Heart right ventricle (tissue), 16 donors: ENCODE results near the gene ANKRD33B. TPM values are rescaled to one million over a fixed set of nuclear protein-coding genes. Genes with fewer than 3 reads are reported as not detected.

Experiments
- ATAC-seq, 8 donors: fragments of 200-7000 bp; cut with Tn5 transposase; one replicate each; pipeline ENCODE4 v1.9.1; 2020; ENCODE audit warnings: mild to moderate bottlenecking in 8 of 8, moderate library complexity in 8 of 8, moderate number of reproducible peaks in 1 of 8
- DNase-seq, 2 donors: peaks; one replicate each; pipeline ENCODE4 v3.0.0-alpha.2; 2020
- H3K27ac ChIP-seq, 10 donors: fragments of 200-600 bp; sonication (generic) in 2 of 10; one replicate each; pipeline versions ENCODE4 v1.5.0 to v1.8.0; 2020 to 2022; ENCODE audit warnings: mild to moderate bottlenecking in 3 of 10
- H3K27me3 ChIP-seq, 7 donors: fragments of 200-600 bp; one replicate each; pipeline ENCODE4 v1.8.0; 2021 to 2022; ENCODE audit warnings: mild to moderate bottlenecking in 2 of 7
- H3K36me3 ChIP-seq, 9 donors: fragments of 200-600 bp; sonication (generic) in 1 of 9; one replicate each; pipeline versions ENCODE4 v1.5.0 to v1.8.0; 2020 to 2022; ENCODE audit warnings: mild to moderate bottlenecking in 2 of 9
- H3K4me1 ChIP-seq, 9 donors: fragments of 200-600 bp; sonication (generic) in 1 of 9; one replicate each; pipeline versions ENCODE4 v1.5.0 to v1.8.0; 2020 to 2022; ENCODE audit warnings: mild to moderate bottlenecking in 4 of 9
- H3K4me3 ChIP-seq, 10 donors: fragments of 200-600 bp; sonication (generic) in 2 of 10; one replicate each; pipeline versions ENCODE4 v1.5.0 to v1.8.0; 2020 to 2022; ENCODE audit warnings: mild to moderate bottlenecking in 7 of 10, moderate library complexity in 2 of 10
- H3K9me3 ChIP-seq, 11 donors: fragments of 200-600 bp in 10 of 11; sonication (generic) in 2 of 11; one replicate each; pipeline versions ENCODE4 v1.5.0 to v1.8.0; 2013 to 2022; ENCODE audit warnings: mild to moderate bottlenecking in 2 of 11, control low read depth in 1 of 11, moderate library complexity in 1 of 11
- CTCF ChIP-seq, 9 donors: fragments of 200-600 bp; sonication (generic) in 2 of 9; IDR thresholded peaks; one replicate each; pipeline versions ENCODE4 v1.5.0 to v1.8.0; 2021 to 2022; ENCODE audit warnings: antibody characterized with exemption in 9 of 9, mild to moderate bottlenecking in 5 of 9, moderate library complexity in 1 of 9
- WGBS, 2 donors: extraction: QIAGEN DNeasy Blood & Tissue Kit; methylation state at CpG; one replicate each; pipeline ENCODE4 v1.1.7; 2013; ENCODE audit warnings: inconsistent platforms in 1 of 2; 5-methylcytosine and 5-hydroxymethylcytosine counted together
- intact Hi-C, 10 donors: fragments of 100-400 bp; cut with DNase I; formaldehyde crosslinking; loops; one replicate each; pipeline versions ENCODE4 v1.11.1 to v1.14.2; 2022
- polyA plus RNA-seq, 2 donors: library from polyadenylated mRNA; stranded (reverse); fragments of 200-250 nt; gene quantifications; one replicate each; pipeline ENCODE4 v1.2.3, GENCODE V29; 2013
- total RNA-seq, 10 donors: library from RNA; stranded (reverse); fragmentation: NEBNext Ultra II Directional in 3 of 10; extraction: Animal tissue kit (Norgen Biotek cat#: 25700) in 3 of 10; gene quantifications; one replicate each; pipeline versions ENCODE4 v1.2.1 to v1.2.4, GENCODE V29; 2021 to 2023
- donor health status: Arrhythmogenic right ventricular cardiomyopathy.
- donor health status: ischemic (EF 13 %, LVEDD 7.1; RV severe dilation, severe dysfunction).
- donor health status: healthy with polysubstance abuse.
- donor health status: DM: no; HTN: yes; CAD: no.
- donor health status: DM: no; HTN: no; CAD: no.
- donor health status: ischemic (EF 25% LVEDD 6.9; RV normal size, moderate dysfunction).
- donor health status: ischemic (EF 25% LVEDD 5.7; RV mildly dilated, moderate dysfunction).
- donor health status: healthy.
- donor health status: DM: yes; HTN: yes; CAD: no.
- donor health status: Ischemic cardiomyopathy.
- donor health status: ischemic (EF 35%, LVEDD 5.7; RV mildly dilated, moderate dysfunction).
- donor health status: nonischemic (EF 11% LVEDD 7.7; RV severe dilation, severe dysfunction).
- donor health status: DM: yes; HTN: yes; CAD: no.
- donor health status: PGD.
- donor health status: ischemic (EF 29% LVEDD 5.4; RV normal size, mild dysfunction).
- donor health status: nonischemic (EF 23%, LVEDD 6.1; RV moderate dilation, normal function).

The ANKRD33B gene
- total and polyA plus RNA-seq, 12 donors, result 0.46 to 33.0 (median 13.3) TPM

GRCh38 chr5:10528827-10529226 is 35.0 kb upstream of the ANKRD33B start:
- intact Hi-C loops, result no loop called here
- WGBS, 2 donors, result 93 to 96% methylated on average over 1 of the region's 1 CpG
- no peak for TF ChIP-seq CTCF (IDR thresholded peaks at IDR 0.05)

GRCh38 chr5:10530601-10531320 is 33.1 kb upstream of the ANKRD33B start:
- ATAC-seq (no peak), DNase-seq (no peak)
- Histone ChIP-seq H3K27ac (no peak overlapping the region), H3K36me3 (no peaks in the 10 kb centered on the region), H3K9me3 (no peaks in the 10 kb centered on the region), H3K4me1 (peaks cover 0 to 11% (median 0%) of the 10 kb centered on the region in 9 donors), H3K4me3 (no peak overlapping the region), H3K27me3 (peaks cover 0 to 3% (median 0%) of the 10 kb centered on the region in 7 donors)
- intact Hi-C loops, result no loop called here
- 84 to 93% methylated on average over 11 of the region's 11 CpGs for WGBS, 2 donors
- TF ChIP-seq CTCF (IDR thresholded peaks at IDR 0.05), result no peak

More at GRCh38 chr5:10528827-10529226, 35.0 kb upstream of the ANKRD33B start:
- DNase-seq (no peak), ATAC-seq (no peak)
- Histone ChIP-seq H3K27me3 (peaks cover 0 to 3% (median 0%) of the 10 kb centered on the region in 7 donors), H3K4me3 (no peak overlapping the region), H3K27ac (no peak overlapping the region), H3K4me1 (peaks cover 0 to 14% (median 0%) of the 10 kb centered on the region in 9 donors), H3K36me3 (no peaks in the 10 kb centered on the region), H3K9me3 (no peaks in the 10 kb centered on the region)

GRCh38 chr5:10532421-10532820 is 31.4 kb upstream of the ANKRD33B start:
- TF ChIP-seq CTCF (IDR thresholded peaks at IDR 0.05), result no peak

GRCh38 chr5:10533226-10533625 is 30.6 kb upstream of the ANKRD33B start:
- WGBS, 2 donors, result 14 to 22% methylated on average over 17 of the region's 17 CpGs
- DNase-seq, result peak; percentile 25 to 33
- no peak for TF ChIP-seq CTCF (IDR thresholded peaks at IDR 0.05)
- intact Hi-C loops, result no loop called here
- Histone ChIP-seq H3K27me3 (peaks cover 0 to 3% (median 0%) of the 10 kb centered on the region in 7 donors), H3K36me3 (no peaks in the 10 kb centered on the region), H3K9me3 (no peaks in the 10 kb centered on the region), H3K4me3 (peak overlapping the region in 1 of 10 donors; percentile 7), H3K4me1 (peaks cover 0 to 26% (median 15%) of the 10 kb centered on the region in 9 donors), H3K27ac (peak overlapping the region in 1 of 10 donors; percentile 43)
- peak in 7 of 8 donors; percentile 39 to 84 (median 67) for ATAC-seq

More at GRCh38 chr5:10532421-10532820, 31.4 kb upstream of the ANKRD33B start:
- no peak overlapping the region for H3K27ac ChIP-seq
- no peaks in the 10 kb centered on the region for H3K9me3 ChIP-seq
- H3K36me3 ChIP-seq, result no peaks in the 10 kb centered on the region
- intact Hi-C loops, result no loop called here
- 96 to 98% methylated on average over 3 of the region's 3 CpGs for WGBS, 2 donors
- no peak for ATAC-seq
- H3K4me1 ChIP-seq, result peaks cover 0 to 21% (median 13%) of the 10 kb centered on the region in 9 donors
- H3K27me3 ChIP-seq, result peaks cover 0 to 3% (median 0%) of the 10 kb centered on the region in 7 donors
- DNase-seq, result no peak
- no peak overlapping the region for H3K4me3 ChIP-seq
